Fibroblast of pulmonary artery (primary cell): Measurements from ENCODE around the gene ZNF330.
"Not testable (repeated sequence)": the region's sequence is repeated elsewhere in the genome, so short reads cannot be mapped to it uniquely, and the experiment has no call there.

Experiments used
- DNase-seq: peaks from one replicate; pipeline ENCODE4 v3.0.0-alpha.2; 2010; ENCODE audit warnings: low read depth
- H3K4me3 ChIP-seq: replicated peaks from 2 replicates; pipeline ENCODE4 v1.5.1; 2011; ENCODE audit warnings: low read depth, mild to moderate bottlenecking, control low read depth, low read length, moderate library complexity
- CTCF ChIP-seq: IDR thresholded peaks from 2 replicates; pipeline ENCODE4 v1.5.1; 2011; ENCODE audit warnings: mild to moderate bottlenecking, control low read depth, low read length, inconsistent platforms; ENCODE audit errors: missing control alignments

Gene ZNF330

DNA sequence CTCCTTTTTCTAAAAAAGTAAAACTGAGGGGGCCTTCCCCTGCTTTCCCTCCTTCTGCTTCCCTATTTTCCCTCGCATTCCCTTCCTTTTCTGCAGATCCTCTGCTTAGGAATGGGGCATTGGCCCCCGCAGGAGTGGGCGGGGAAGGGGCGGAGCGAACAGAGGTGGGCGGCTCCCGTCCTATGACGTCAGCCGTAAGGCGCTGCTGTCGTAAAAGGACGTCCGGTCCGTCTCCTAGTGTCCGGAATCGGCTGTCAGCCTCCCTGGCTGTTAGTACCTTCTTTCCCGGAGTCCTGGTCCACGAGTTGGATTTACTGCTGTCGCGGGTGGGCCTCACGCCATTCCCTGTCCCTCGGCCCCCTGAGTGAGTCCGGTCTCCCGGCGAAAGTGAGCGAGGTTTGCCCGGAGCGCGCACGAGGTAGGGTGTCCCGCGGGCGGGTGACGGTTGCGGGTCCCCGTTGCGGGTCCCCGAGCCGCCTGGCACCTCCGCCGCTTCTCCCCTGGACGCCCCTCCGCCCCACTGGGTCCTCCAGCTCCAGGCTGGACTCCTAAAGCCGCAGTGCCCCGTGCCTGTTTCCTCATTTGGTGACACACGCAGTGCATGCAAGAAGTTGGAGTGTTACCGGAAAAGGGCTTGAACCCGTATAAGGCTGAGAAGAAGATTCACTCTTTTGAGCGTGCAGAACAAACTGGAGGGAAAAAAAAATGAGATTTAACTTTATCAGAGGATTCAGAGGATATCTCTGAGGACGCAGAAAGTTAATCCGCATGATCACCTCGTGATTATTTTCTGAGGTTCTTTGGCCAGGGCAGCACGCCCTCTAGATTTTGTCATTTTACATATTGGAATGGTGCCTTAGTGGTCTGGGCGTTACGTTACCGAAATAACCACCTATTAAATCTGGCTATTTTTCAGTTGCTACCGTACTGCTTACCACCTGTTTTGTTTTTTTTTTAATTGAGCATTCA is at the start of gene ZNF330:
TSS of gene ZNF330 (plus strand) at position 205 of the 969 bp plus-strand sequence. CDS start 1,477 bp downstream, outside the sequence.
- H3K4me3 ChIP-seq: peak within 1 kb of the TSS; percentile 92
- TF ChIP-seq CTCF: peak; percentile 32
- peak; percentile 96 for DNase-seq

DNA sequence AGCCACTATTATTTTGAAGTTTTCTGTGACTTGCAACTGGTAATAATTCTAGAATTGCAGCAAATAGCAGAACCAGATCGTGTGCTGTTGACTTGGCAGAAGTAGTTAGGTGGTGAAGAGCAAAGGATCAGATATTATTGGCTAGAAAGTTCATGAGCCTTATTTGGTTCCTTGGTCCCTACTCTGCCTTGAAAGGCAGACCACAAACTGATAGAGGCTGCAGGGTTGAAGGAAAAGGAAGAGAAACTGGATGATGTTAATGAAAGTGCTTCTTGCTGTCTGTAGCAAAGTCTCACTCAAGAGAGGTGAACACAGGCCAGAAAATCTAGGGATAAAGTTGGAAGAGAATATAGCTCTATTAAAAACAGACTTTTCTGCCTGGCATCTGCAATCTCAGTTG is 46.2 kb upstream of the ZNF330 start:
- no peak for DNase-seq
- TF ChIP-seq CTCF: no peak
- no peak overlapping the region for H3K4me3 ChIP-seq

DNA sequence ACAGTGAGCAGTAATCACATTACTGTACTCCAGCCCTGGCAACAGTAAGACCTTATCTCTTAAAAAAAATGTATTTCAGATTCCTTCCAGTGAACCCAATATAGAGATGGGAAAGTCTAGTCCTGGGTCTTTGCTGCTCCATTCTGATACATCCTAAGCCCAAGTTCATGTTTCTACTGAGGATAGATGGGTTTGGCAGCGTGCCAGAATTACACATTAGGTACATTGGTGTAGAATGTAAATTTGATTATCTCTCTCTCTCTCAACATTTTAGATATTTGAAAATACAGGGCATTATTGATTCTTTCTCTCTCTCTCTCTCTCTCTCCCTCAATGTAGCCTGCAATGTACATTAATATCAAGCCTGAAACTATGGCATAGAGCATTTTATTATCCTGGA is 43.5 kb upstream of the ZNF330 start:
- no peak for DNase-seq
- H3K4me3 ChIP-seq: no peak overlapping the region
- no peak for TF ChIP-seq CTCF

GRCh38 chr4:141179474-141180373 is 41.0 kb upstream of the ZNF330 start:
- no peak for DNase-seq
- TF ChIP-seq CTCF: no peak
- no peak overlapping the region for H3K4me3 ChIP-seq

DNA sequence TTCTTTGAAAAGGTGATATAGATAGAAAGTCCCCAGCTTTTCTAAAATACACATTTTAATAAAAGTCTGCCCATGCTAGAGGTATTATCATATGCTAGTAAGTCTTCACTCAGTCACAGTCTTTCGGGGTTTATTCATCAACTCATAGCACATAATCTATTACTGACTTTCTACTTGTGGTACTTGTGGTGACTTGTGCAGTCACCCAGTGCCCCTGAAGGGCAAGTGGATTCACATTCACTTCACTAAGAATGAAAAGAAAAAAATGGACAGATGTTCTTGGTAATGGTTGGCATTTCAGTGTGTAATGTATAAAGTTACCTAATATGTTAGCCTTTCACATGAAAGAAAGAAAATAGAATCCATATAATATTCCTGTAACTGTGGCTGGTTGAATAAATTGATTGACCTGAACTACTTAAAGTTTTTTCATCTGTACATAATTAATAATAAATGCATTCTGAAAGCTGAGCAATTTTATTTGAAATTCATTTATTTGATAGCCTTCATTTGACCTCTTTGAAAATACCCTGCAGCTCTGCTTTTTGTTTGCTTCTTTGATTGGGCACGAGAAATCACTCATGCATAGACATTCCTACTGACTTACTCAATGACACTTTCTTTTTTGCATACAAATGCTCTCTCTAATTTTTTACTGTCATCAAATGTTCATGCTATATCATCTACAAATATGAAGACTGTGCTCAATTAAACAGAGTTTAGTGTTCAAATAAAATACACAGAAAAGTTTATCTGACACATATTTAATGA is 39.5 kb upstream of the ZNF330 start:
- no peak for TF ChIP-seq CTCF
- H3K4me3 ChIP-seq: no peak overlapping the region
- DNase-seq: no peak

- DNase-seq, H3K4me3 ChIP-seq: not testable (repeated sequence)
These were observed 37.2 kb upstream of the ZNF330 start for GRCh38 chr4:141183491-141183890.
